ENCODE results near the gene ROCK2.

GRCh38 chr2:11379558-11379957, 35.1 kb upstream of the ROCK2 start:
- TF ChIP-seq CTCF (IDR thresholded peaks at IDR 0.05; ENCODE audit: insufficient read depth, low read depth, low read length) (no peak), EZH2 (IDR thresholded peaks at IDR 0.05; ENCODE audit: insufficient read depth, low read length) (no peak)
